ENCODE results near the gene JHY.

JHY gene

DNA sequence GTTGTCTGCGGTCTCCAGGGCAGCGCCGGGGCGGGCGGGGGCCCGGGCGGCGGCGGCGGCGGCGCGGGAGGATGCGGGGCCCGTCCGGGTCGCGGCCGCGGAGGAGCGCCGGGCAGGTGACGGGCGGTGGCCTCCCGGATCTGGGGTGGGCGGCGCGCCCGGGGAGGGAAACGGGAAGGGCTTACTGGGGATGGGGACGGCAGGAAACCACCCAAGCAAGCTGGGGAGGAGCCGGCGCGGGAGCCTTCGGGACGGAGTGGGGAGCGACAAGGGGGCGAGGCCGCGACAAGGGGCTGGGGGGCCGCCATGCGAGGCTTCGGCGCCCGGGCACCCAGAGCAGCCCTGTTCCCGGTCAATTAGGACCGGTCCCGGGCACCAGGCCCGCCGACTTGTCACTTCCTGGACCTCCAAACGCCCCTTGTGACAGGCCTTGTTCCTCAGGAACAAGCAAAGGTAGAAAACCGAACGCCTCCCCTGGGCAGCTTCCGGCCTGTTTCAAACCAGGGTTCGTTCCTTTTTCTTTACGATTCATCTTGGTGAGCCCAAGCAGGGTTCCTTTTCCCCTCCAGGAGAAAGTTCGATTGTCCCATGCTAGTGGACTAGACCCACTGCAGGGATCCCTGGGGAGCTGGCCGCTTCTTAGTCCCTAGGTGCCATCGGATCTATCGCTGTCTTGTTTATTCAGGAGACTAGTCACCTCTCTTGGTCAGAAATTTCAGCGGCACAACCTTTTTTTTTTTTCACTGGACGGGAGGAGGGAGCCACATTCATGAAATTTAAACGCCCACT, 492 bp downstream of the JHY start:
- TF ChIP-seq, protein P1, sequence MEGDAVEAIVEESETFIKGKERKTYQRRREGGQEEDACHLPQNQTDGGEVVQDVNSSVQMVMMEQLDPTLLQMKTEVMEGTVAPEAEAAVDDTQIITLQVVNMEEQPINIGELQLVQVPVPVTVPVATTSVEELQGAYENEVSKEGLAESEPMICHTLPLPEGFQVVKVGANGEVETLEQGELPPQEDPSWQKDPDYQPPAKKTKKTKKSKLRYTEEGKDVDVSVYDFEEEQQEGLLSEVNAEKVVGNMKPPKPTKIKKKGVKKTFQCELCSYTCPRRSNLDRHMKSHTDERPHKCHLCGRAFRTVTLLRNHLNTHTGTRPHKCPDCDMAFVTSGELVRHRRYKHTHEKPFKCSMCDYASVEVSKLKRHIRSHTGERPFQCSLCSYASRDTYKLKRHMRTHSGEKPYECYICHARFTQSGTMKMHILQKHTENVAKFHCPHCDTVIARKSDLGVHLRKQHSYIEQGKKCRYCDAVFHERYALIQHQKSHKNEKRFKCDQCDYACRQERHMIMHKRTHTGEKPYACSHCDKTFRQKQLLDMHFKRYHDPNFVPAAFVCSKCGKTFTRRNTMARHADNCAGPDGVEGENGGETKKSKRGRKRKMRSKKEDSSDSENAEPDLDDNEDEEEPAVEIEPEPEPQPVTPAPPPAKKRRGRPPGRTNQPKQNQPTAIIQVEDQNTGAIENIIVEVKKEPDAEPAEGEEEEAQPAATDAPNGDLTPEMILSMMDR (IDR thresholded peaks at IDR 0.05; ENCODE audit: control insufficient read depth, insufficient read depth, low read depth, low read length, missing control alignments), result no peak
- DNase-seq (ENCODE audit: low read depth), result no peak
- peak overlapping the region; percentile 68 for H3K4me3 ChIP-seq (ENCODE audit: control insufficient read depth, low read depth, low read length)

DNA sequence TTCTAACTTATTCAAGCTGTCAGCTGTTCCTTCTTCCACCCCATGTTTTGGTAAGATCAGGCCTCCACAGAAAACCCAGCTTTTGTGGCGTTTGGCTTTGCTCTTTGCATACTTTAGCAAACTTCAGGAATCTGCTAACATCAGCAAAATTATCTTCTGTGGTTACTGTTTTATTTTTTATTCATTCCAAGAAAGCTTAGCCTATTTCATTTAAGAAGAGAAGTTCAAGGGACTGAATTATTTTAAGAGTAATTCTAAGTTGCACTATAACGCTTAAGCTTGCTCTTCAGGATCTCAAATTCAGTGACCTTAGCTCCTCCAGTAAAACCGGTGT, 1.1 kb downstream of the JHY start:
- peak overlapping the region; percentile 68 for H3K4me3 ChIP-seq (ENCODE audit: control insufficient read depth, low read depth, low read length)
- peak; percentile 73 for DNase-seq (ENCODE audit: low read depth)
- TF ChIP-seq, protein P1 (IDR thresholded peaks at IDR 0.05; ENCODE audit: control insufficient read depth, insufficient read depth, low read depth, low read length, missing control alignments), result no peak

DNA sequence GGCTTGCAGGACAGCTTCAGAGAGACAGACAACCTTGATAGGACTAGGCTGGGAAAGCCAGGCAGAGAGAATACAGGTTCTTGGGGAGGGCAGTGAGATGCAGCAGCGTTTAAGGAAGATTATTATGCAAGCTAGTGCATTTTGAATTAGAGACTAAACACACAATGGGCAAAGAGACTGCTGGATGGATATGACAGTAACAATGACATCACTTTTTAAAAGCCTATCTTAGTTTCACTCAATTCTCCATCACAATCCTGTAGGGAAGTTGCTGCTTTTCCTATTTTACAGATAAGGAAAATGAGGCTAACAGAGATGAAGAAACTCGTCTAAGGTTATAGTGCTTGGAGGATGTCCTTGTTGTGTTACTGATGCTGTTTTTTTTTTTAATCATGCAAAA, 5.6 kb downstream of the JHY start:
- no peak for DNase-seq (ENCODE audit: low read depth)
- TF ChIP-seq, protein P1 (IDR thresholded peaks at IDR 0.05; ENCODE audit: control insufficient read depth, insufficient read depth, low read depth, low read length, missing control alignments), result no peak
- no peak overlapping the region for H3K4me3 ChIP-seq (ENCODE audit: control insufficient read depth, low read depth, low read length)

DNA sequence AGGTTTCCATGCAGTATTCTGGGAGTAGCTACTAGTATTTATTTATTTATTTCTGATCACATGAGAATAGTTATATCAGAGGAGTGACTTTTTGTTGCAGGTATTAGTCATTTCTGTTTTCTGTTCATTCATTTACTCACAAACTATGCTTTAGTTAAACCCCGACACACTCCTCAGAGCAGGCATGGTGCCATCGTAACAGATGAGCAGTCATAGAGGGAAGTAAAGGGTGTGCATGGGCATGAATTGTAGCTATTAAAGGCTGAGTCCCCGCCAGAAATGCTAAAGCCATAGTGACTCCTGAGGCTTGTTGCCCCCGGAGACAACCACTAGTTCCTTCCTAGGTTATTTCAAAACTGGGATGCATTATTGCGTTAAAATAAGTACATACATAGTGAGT, 10.6 kb downstream of the JHY start:
- TF ChIP-seq, protein P1 (IDR thresholded peaks at IDR 0.05; ENCODE audit: control insufficient read depth, insufficient read depth, low read depth, low read length, missing control alignments), result no peak
- DNase-seq (ENCODE audit: low read depth), result no peak
- H3K4me3 ChIP-seq (ENCODE audit: control insufficient read depth, low read depth, low read length), result no peak overlapping the region

DNA sequence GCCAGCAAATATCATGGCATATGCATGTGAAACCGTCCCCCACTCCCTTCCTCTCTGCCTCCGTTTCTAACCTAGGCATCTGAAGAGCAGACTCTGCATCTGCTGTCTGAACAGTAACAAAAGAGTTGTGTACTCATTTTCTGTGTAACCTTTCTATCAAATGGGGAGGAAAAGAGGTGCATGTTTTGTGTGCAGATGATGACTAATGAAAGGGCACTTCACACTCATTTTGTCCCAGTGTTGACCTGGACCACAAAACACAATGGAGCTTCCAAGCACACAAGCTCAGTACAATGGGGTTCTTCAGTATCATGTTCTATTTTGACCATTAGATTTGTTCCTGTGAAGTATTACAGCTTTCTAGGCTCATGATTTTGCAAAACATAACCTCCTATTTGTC, 13.0 kb downstream of the JHY start:
- no peak overlapping the region for H3K4me3 ChIP-seq (ENCODE audit: control insufficient read depth, low read depth, low read length)
- TF ChIP-seq, protein P1 (IDR thresholded peaks at IDR 0.05; ENCODE audit: control insufficient read depth, insufficient read depth, low read depth, low read length, missing control alignments), result no peak
- no peak for DNase-seq (ENCODE audit: low read depth)

DNA sequence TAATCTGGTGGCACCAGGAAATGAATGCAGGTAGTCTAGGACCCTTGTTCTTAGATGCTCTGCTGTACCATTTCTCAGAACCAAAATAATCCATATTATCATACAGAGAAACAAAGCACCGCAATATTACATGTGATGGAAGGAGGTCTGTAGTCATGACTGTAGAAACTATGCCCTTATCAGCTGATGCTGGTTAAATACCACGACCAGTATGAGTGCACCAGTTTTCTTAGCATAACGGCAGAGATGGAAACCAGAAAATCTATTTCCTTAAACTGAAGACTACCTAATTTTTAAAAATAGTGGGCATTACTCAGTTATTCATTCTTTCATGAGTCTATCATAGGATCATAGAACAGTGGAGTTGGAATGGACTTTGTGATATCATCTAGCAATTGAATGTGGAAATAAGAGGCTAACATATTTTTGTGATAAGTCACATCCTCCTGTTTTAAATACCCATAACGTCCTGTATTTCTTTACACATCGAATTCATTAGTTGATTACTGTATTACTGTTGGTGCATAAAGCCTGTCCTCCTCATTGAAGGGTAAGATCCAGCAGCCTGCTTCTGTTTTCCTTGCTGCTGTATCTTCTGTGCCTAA, 15.1 kb downstream of the JHY start:
- H3K4me3 ChIP-seq (ENCODE audit: control insufficient read depth, low read depth, low read length), result no peak overlapping the region
- TF ChIP-seq, protein P1 (IDR thresholded peaks at IDR 0.05; ENCODE audit: control insufficient read depth, insufficient read depth, low read depth, low read length, missing control alignments), result no peak
- DNase-seq (ENCODE audit: low read depth), result peak; percentile 37

Measured in AG09309 (cell line).